Left hindlimb (tissue), 1 donor: ENCODE results near the gene PTPN12.
"Not testable (repeated sequence)": the region's sequence is repeated elsewhere in the genome, so short reads cannot be mapped to it uniquely, and the experiment has no call there.

ENCODE experiments used
- DNase-seq: peaks from one replicate; pipeline ENCODE4 v3.0.0-alpha.2; 2018

The PTPN12 gene

DNA sequence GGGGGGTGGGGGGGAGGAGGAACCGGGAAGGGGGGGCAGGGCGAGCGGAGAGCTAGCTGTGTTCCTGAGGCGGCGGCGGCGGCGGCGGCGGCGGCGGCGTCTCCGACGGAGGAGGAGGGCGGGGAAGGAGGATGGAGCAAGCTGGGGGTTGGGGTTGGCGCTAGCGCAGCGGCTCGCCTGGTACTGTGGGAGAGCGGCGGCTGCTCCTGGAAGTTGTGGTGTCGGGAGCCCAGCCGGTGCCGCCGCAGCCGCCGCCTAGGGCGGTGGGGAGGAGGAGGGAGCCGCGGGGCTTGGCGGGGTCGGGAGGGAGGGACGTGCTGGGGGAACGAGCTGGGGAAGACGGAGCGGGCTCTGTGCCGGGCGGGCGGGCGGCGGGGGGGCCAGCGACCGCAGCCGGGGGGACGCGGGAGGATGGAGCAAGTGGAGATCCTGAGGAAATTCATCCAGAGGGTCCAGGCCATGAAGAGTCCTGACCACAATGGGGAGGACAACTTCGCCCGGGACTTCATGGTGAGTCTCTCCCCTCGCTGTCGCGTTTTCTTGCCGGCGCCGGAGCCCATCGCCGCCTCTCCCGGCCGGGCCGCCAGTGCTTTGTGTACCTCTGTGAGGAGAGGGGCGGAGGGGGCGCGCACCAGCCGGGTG lies at the start of gene PTPN12:
Gene PTPN12 (plus strand): TSS at position 160 of the 642 bp plus-strand sequence. CDS start 252 bp downstream, at position 412.
- DNase-seq: no peak

- no peak for DNase-seq
Observed at GRCh38 chr7:77488986-77489385, 48.1 kb upstream of the PTPN12 start.

DNA sequence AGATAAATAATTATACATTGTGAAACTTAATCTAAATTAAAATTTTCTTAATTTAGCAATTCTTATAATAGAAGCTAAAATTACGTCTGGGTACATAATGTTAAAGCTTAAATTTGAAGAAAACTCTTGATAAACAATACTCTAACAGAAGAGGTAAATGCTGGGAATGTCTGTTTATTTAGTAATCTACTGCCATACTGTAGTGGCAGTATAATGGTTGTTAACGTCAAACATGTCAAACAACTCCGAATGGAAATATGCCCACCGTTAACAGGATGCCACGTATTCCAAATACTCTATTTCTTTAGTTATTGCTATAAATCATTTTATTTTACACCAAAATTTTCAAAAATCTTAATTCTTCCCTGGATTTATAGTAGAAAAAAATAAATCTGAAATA lies 40.0 kb upstream of the PTPN12 start:
- DNase-seq: no peak

DNA sequence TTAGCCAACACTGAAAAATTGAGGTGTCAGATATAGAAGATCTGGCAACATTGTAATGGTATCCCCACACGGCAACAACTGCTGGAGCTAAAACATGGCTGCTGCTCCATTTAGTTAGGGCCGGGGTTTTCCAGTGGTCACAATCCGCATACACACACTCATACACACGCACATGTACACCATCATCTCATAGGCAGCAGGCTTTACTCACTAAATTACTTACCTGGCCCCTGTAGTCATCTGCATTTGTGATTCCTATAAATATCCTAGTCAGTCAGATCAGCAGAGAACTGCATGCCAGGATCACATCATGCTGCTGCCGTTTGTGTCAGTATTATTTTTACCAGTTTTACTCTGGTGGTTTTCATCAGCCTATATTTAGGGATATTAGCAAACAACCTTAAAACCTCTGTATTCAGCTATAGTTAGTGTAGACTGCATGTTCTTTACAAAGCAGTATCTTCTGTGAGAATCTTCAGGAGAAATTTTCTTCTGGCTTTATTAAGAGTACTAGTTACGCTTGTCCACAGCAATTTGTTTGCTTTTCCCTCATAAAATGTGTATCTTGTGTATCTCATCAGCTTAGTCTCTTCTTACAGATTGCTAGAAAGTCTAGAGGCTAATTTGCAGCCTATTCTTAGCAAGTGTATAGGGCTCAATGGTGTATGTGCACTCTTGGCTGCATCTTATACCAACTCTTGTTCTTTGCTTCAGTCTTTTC lies 38.3 kb upstream of the PTPN12 start:
- DNase-seq: no peak

- DNase-seq: no peak
Observed at GRCh38 chr7:77501192-77501515, 35.9 kb upstream of the PTPN12 start.

DNA sequence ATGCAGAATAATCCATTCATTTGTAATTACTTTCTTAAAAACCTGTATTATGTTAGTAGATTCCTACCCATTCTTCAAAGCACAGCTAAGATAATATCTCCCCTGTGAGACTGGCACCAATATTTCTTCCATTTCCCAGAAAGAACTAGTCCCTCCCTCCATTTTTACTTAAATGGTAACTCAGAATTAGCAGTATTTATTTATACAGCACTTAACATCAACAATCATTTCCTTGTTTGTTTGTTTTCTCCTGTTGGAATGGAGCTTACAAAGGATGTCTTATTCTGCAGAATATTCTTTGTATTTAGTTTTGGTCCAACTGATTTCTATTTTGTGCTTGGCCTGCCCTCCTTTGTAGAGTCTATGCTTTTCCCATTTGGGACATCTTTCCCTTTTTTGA lies 32.1 kb upstream of the PTPN12 start:
- no peak for DNase-seq

DNA sequence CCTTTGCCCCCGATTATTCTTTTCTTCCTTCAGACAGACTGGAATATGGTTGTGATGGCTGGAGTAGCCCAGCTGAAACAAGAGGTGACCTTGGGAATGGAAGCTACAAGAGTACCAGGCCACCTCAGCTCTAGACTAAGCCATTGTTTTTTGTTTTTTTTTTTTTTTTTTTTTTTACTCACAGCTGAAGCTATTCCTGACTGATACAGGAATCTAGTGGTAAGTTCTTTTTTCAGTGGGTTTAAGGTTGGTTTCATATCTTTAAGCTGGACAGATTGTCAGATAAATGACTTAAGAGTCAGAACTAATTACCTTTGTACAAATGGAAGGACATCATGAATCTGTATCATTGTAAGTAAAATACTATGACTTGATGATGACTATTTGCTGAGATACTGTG lies 30.2 kb upstream of the PTPN12 start:
- DNase-seq: no peak

- not testable (repeated sequence) for DNase-seq
Observed at GRCh38 chr7:77513002-77513670, 24.0 kb upstream of the PTPN12 start.

GRCh38 chr7:77516085-77516484 lies 21.0 kb upstream of the PTPN12 start:
- DNase-seq: no peak

GRCh38 chr7:77520261-77520660 lies 16.8 kb upstream of the PTPN12 start:
- no peak for DNase-seq

DNA sequence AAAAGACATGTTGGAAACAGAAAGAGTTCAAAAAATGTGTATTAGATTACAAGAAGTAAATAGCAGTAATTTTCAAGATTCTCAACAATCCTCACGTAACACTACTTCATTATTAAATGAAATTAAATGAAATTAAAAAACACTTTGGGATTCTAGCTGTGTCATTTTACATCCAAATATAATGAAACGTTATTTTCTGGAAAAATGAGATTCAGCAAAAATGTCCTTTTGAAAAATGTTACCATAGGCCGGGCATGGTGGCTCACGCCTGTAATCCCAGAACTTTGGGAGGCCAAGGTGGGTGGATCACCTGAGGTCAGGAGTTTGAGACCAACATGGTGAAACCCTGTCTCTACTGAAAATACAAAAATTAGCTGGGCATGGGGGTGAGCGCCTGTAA lies 15.6 kb upstream of the PTPN12 start:
- not testable (repeated sequence) for DNase-seq

GRCh38 chr7:77524731-77525130 lies 12.4 kb upstream of the PTPN12 start:
- no peak for DNase-seq

DNA sequence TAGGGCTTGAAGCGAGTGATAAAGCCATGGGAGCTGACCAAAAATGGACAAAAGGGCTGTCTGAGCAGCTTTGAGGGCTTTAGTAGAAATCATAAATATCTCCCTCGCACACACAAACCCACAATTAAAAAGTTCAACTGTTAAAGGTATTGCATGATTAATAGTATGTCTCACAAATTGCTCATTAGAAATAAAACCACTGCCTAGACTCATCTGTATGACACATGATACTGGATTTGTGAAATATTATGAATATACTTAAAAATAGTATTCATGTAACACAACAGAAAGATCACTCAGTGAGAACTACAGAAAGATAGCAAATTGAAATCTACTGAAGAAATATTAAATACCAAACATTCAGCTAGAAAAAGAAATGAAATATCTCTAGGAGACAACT lies 11.9 kb upstream of the PTPN12 start:
- DNase-seq: no peak

DNA sequence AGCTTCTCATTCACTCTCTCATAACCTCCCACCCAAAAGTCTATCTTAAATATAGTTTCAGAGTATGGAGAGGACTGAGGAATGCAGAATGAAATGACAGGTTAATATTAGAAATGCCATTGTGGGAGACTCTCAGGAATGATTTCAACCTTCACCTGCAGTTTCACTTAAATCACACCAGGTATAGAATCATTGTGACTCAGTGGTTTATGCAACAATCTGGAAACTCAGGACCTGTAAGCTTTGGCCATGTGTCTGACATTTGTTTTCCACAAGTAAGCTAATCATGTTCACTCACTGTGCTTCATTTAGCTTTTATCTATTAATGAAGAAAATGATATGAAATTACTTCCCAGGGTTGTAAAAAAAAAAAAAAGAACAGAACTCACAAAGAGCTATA lies 8.7 kb upstream of the PTPN12 start:
- no peak for DNase-seq

GRCh38 chr7:77529279-77529678 lies 7.8 kb upstream of the PTPN12 start:
- no peak for DNase-seq

DNA sequence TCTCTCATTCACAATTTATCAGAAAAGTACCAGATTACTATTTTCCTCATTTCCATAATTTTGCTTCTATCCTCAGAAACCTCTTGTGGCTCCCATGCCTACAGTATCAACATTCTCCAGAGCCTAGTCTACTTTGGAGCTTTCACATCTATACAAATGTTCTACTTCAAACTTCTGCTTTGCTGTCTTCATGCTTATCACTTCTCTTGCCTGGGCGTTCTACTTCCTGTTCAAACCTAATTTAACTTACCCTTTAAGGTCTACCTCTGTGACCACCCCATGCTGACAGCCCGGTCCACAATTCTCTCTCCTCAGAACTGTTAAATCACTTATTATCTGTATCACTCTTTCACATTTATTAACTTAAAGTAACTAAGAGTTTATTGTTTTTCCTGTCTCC lies 6.1 kb upstream of the PTPN12 start:
- DNase-seq: no peak

GRCh38 chr7:77532247-77532646 lies 4.8 kb upstream of the PTPN12 start:
- DNase-seq: no peak

- DNase-seq: not testable (repeated sequence)
Observed at GRCh38 chr7:77532732-77533131, 4.4 kb upstream of the PTPN12 start.

DNA sequence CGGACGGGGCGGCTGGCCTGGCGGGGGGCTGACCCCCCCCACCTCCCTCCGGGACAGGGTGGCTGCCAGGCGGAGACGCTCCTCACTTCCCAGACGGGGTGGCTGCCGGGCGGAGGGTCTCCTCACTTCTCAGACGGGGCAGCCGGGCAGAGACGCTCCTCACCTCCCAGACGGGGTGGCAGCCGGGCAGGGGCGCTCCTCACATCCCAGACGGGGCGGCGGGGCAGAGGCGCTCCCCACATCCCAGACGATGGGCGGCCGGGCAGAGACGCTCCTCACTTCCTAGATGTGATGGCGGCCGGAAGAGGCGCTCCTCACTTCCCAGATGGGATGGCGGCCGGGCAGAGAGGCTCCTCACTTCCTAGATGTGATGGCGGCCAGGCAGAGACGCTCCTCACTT lies 3.0 kb upstream of the PTPN12 start:
- not testable (repeated sequence) for DNase-seq

DNA sequence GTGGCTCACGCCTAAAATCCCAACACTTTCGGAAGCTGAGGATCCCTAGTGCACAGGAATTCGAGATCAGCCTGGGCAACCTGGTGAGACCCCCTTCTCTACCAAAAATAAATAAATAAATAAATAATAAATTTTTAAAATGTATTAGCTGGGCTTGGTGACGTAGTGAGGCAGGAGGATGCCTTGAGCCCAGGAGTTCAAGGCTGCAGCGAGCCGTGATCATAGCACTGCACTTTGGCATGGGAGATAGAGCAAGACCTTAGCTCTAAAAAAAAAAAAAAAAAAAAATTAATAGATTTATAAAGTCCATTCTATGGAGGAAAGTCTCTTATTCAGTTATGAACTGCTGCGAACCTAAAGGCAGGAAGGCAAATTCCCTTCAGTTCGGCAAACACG lies 1.1 kb upstream of the PTPN12 start:
- no peak for DNase-seq

DNA sequence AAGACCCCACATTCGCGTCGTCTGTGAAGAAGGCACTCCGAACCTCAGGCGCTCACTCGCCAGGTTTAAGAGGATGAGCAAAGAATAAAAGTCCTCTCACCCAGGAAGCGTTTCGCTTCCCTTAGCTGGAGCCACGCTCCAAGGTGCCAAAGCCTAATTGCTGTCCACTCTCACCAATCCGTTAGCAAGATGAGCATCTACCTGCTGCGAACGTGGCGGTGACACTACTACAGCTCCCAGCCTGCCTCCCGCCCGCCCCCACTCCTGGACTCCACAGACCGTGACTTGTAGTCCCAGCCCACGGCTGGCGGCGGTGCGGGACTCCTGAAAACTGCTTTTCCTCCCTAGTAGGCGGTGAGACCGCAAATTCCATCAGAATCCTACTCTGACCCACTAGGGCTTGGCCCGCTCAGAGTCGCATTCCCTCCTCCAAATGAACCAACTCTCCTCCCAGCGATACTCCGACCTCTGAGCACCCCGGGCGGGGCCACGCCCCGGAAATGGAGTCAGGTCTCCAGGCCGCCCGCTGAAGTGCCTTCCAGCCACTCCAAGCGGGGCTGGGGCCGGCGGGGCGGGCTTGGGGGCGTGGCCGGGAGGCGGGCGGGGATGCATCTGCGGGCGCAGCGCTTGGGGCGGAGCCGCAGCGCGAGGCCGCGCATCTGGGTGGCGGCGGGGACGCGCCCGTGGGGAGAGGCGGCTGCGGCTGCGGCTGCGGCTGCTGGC lies 521 bp upstream of the PTPN12 start:
- peak; percentile 99 for DNase-seq

DNA sequence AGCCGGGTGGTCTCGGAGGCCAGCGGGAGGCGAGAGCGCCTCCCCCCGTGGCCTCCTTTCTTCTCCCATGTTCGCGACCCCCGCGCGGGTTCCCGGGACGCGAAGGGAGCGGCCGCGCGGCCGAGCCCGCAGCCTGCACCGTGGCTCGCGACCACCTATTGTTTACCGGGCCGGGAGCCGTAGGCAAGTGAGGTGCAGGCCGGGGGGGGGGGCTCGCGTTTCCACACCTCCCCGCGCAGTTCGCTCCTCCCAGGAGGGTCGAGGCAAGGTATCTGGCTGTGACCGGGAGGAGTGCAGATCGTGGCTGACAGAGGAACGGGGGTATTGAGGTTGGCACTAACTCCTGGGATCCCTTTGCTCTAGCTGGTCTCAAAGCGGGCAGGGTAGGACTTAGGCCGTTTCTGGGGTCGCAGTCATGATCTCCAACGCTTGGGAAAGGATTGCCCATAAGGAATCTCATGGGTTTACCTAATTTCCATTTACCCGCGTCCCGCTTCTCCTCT lies 734 bp downstream of the PTPN12 start:
- peak; percentile 59 for DNase-seq
